HG03045 (cell line): ENCODE measurements around the gene TCP11L2.
"Not testable (repeated sequence)": the region's sequence is repeated elsewhere in the genome, so short reads cannot be mapped to it uniquely, and the experiment has no call there.

ENCODE experiments used
- ATAC-seq: cut with Tn5 transposase; IDR thresholded peaks from one replicate; pipeline ENCODE4 v1.9.1; 2021; ENCODE audit warnings: mild to moderate bottlenecking, moderate library complexity; ENCODE audit not compliant: unreplicated experiment

The TCP11L2 gene

DNA sequence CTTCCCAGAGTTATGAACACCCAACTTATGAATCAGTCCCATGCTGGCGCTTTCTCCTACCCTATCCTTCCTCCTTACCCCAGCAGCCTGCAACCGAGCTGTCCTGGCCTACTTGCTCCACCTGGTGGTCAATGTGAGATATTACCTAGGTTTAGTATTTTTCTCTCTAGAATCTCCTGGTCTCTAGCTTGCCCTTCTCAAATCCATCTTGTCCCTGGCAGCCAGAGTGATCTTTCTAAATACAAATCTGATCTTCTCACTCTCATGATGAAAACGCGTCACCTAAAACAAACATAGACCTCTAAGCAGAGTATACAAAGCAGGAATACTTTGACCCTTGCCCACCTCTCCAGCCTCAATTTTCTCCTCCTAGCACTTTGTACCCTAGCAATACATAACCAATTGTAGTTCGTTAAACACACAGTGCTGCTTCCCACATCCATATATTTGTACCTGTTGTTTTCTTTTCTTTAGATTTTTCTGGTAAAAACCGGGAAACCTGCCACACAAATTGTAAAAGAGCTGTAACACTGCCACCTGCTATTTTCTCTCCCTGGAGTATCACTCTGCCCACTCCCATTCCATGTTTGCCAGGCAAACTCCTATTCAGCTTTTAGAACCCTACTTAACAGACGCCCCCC, 20.0 kb upstream of the TCP11L2 start:
- peak; percentile 59 for ATAC-seq

DNA sequence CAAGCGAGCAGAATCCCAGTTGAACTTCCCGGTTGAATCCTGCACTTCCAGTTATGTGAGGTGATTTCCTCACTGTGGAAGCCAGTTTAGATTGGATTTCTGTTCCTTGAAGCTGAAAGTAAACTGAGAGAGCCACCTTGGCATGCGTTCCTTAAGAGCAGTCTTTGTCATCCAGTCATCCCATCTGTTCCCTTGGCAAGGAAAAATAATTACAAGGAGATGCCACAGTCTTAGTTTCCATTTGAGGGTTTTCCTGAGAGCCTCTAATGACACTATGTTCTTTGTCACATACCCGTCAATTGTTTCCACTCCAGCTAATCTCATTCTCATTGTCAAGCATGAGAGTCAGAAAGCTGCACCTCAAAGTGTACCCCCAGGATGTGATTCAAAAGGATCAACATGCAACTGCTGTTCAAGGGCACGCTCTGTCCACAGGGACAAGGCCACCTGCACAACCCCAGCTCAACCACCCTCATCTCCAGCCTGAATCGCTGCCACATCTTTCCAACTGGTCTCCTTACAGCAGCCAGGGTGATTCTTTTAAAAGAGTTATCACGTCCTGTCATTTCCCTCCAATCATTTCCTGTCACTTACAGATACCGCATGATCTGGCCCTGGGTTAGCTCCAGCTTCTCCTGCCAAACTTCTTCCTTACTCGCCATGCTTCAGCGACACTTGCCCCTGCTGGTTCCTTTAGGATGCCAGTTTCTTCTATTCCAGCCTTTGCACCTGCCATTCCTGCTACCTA, 18.0 kb upstream of the TCP11L2 start:
- ATAC-seq, result no peak

DNA sequence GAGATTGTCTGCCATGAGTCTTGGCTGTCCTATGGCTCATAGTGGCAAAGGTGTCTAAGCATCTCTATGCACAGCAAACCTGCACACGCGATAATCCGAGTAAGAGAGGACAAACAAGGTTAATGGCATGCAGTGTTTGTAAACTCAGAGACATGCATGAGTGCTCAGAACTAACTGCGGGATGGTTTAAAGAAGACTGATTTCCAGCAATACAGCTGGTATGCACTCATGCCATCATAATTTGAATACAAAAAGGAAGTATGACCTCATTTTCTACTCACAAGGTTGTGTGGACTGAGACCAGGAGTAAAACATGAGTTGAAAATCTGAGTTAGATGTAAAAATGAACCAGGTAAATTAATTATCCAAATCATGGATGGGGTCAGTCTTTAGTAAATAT, 16.6 kb upstream of the TCP11L2 start:
- ATAC-seq, result no peak

DNA sequence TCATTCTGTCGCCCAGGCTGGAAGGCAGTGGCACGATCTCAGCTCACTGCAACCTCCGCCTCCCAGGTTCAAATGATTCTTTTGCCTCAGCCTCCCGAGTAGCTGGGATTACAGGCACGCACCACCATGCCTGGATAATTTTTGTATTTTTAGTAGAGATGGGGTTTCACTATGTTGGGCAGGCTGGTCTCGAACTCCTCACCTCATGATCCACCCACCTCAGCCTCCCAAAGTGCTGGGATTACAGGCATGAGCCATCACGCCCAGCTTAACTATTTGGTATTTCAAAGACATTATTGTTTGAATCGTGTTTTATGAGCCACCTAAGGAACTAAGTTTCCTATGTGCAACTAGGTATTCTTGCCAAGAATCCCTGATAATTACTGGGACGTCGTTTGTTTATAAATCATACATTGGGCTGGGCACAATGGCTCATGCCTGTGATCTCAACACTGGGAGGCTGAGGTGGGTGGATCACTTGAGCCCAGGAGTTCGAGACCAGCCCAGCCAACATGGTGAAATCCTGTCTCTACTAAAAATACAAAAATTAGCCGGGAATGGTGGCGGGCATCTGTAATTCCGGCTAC, 15.9 kb upstream of the TCP11L2 start:
- not testable (repeated sequence) for ATAC-seq

DNA sequence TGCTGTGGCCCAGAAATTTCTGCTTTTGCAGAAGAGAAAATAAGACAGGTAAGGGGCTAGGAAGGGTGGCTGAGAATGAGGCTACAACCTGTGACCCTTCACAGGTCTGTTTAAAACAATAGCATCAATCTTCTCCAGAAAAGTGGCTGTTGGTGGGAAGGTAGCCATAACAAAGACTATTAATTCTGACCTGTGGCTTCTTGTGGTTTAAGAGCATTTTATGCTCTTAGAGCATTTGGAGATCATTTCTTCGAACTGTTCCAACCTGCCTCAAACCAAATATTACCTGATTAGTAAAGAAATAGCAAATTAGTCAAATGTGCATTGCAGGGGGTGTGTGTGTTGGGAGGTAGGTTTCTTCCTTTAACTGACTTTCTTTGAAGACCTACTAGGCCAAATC, 15.2 kb upstream of the TCP11L2 start:
- no peak for ATAC-seq

DNA sequence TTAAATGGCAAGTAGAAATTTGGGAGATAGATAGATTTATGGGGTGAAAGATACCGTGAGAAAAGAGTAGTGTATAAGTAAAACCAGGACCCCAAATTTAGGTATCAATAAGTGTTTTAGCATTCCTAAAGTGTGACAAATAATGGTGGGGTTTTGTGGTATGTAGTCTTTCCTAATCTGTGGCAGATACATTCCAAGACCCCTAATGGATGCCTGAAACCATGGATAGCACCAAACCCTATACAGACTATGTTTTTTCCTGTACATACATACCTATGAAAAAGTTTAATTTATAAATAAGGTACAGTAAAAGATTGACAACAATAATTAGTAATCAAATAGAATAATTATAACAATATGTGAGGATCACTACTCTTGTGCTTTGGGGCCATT, 14.4 kb upstream of the TCP11L2 start:
- no peak for ATAC-seq

DNA sequence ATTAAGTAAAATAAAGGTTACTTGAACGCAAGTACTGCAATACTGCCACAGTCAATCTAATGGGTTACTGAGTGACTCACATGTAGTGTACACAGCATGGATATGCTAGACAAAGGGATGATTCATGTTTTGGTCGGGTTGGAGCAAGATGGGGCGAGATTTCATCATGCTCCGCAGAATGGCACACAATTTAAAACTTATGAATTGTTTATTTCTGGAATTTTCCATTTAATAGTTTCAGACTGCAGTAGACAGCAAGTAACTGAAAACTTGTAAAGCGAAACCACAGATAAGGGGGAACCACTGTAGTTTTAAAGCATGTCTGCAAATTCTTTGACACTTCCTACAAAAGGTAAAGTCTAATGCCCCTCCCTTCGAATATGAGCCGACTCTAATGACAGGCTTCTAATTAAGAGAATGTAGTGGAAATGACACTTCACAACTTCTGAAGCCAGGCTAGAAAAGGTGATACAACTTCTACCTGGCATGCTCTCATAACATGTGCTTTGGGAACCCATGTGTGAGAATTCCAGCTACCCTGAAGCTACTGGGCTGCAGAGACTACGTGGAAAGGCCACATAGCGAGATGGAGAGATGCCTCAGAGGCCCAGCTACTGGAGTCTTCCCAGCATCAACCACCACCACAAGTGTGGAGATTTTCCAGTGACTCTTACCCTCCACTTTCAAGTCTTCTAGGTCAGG, 13.9 kb upstream of the TCP11L2 start:
- no peak for ATAC-seq

DNA sequence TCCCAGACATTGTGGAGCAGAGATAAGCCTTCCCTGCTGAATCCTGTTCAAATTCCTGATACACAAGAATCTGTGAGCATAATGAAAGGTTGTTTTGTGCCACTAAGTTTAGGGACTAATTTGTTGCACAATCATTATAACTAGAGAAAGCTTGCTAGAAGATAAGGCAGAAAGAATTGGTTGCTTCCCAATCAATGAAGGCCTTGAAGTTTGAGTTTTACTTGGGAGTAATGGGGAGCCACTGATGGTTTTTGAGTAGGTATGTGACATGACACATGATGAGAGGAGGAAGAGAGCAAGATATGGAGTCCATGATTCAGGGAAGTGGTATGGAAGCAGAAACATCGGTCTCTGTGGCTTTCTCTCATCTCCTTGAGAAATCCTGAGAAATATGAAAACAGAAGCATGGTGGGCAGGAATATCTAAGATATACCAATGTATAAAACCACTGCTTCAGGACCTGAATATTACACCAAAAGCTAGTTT, 13.3 kb upstream of the TCP11L2 start:
- ATAC-seq, result no peak

DNA sequence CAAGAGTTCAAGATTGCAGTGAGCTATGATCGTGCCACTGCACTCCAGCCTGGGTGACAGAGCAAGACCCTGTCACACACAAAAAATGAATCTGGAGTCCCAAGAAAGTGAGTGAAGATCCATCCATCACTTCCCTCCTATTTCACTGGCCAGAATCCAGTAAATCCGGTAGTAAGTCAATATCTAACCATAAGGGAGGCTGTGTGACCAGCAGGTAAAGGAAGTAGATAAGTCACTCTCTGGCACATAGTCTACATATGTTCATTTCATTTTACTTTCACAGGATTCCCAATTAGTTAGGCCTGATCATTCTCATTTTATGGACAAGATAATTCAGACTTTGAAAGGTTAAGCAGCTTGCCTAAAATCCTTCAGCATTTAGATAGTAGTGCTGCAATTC, 11.9 kb upstream of the TCP11L2 start:
- no peak for ATAC-seq

DNA sequence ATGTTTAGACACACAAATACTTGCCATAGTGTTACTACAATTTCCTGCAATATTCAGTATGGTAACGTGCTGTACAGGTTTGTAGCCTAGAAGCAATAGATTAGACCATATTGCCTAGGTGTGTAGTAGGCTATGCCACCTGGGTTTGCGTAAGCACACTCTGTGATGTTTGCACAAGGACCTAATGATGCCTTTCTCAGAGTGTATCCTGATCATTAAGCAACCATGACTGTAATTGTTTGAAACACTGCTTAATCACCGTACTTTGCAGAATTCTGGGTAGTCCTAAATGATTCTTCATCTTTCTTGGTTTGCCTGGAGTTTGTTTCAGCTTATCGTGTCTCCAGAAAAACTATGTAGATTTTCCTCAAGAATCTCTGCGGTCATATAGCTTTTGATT, 11.2 kb upstream of the TCP11L2 start:
- no peak for ATAC-seq

DNA sequence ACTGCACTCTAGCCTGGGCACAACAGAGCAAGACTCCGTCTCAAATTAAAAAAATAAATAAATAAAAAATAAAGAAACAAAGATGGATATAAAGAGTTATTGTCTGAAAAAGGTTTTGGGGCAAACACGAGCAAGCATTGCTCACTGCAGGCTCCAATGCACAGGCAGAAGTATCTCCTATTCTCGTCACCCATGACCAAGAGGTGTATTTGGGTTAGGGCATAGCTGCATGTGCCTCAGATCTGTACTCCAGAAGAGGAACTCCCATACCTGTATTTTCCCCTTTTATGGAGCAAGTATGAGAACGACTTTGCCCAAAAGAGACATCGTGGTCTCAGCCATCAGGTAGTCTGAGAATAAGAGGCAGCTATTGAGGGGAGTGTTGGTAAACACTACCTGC, 10.2 kb upstream of the TCP11L2 start:
- no peak for ATAC-seq

DNA sequence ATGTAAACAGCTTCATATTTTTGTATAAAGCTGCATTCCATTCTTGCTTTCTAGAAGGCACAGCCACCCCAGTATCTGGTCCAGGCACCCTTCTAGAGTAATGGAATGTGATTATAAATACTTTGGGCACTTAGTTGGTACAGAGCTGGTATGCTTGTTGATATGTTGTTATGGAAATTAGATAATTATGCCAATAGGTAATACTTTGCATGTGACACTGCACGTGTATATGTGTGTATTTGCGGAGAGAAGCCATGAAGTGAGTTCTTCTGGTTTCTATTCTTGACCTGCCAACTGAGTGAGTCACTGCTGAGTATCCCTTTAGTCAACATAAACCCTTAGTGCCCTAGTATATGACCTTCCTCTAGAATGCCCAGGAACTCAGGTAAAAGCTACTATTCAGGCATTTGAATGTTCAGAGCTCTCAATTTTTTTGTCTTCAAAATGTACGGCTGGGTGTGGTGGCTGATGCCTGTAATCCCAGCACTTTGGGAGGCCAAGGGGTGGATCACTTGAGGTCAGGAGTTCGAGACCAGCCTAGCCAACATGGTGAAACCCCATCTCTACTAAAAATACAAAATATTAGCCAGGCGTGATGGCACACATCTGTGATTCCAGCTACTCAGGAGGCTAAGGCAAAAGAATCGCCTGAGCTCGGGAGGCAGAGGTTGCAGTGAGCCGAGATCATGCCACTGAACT, 6.2 kb upstream of the TCP11L2 start:
- ATAC-seq, result no peak

DNA sequence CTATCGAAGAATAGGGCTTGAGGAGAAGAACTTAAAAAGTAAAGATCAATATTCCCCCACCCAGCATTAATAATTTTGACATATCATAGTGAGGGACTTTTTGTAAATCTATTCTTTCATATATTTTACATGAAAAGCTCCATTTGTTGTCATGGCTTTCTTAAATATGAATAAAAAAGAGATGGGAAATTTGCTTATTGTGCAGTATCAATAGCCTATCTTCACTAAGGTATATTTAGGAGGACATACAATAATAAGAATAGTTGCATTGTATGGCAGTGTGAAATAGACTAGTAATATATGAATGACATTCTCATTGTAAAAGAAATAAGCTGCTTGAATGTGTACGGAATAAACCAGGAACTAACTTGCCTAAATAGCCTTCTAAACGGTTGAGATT, 5.5 kb upstream of the TCP11L2 start:
- ATAC-seq, result no peak

DNA sequence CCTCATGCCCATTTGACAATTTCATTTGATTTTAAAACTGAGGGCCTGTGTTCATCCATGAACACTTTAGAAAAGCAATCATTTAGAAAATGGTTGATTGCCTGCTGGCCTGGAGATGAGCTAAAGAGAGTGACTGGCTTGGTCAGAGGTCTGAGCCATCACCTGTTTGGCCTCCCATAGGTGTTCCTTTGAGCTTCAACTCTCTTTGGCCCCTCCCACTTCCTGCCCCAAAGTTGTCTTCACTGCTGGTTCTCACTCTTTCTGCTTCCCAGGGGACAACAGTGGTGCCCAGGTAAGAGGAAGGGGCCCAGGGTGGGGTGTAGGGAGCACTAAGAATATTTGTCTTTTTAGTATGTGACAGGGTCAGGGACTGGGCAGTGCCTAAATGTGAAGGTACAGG, 4.9 kb upstream of the TCP11L2 start:
- no peak for ATAC-seq

DNA sequence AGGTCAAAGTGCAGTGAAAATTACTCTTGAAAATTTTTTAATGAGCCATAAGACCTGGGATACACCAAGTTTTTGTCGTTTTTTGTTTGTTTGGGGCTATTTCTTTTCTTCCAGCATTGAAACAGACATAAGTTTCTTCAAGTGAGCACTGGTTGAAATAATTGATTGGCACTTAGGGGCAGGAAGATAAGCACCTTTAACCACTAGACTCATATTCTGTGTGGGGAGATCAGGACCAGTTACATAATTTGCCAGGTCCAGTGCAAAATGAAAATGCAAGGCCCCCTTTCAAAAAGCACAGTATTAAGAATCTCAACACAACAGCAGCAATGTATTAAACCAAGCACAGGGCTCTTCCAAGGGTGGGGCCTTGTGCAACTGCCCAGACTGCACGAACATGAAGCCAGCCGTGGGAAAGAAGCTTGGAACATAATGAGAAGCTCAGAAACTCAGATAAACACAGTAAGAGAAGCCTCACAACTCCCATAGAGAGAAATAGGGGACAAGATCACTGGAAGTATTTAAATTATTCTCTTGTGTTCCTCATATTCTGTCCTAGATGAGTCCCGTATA, 3.2 kb upstream of the TCP11L2 start:
- ATAC-seq, result no peak

DNA sequence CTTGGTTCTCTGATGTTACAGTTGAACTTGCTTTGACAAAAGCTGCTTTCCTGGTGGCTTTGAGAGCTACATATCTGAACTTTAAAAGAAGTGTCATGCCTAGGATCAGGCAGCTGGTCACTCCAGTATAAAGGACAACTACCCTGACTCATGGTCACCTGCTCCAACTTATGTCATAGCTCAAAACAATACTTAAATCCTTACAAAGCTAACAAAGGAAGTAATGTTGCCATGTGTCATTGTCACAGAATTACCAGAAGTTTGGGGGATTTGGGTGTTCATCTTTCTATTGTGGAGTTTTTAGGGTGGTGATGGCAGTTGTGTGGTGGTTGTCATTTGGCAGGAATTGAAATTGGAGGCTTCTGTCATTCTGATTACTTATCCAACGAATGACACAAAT, 1.8 kb upstream of the TCP11L2 start:
- no peak for ATAC-seq

DNA sequence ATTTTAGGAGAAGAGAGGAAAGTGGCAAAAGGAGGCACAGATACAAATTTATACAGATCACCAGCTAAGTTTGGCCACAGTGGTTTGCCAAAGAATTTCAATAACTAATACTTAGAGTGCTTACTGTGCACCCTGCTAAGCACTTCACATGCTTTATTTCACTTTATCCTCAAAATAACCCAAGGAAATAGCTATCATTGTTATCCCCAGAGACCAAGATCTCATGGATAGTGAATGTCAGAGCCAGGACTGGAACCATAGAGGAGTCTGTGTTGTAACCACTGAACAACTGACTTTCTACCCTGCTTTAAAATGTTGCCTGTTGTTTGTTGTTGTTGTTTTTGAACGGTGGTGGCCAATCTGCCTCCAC, 1.3 kb upstream of the TCP11L2 start:
- no peak for ATAC-seq

DNA sequence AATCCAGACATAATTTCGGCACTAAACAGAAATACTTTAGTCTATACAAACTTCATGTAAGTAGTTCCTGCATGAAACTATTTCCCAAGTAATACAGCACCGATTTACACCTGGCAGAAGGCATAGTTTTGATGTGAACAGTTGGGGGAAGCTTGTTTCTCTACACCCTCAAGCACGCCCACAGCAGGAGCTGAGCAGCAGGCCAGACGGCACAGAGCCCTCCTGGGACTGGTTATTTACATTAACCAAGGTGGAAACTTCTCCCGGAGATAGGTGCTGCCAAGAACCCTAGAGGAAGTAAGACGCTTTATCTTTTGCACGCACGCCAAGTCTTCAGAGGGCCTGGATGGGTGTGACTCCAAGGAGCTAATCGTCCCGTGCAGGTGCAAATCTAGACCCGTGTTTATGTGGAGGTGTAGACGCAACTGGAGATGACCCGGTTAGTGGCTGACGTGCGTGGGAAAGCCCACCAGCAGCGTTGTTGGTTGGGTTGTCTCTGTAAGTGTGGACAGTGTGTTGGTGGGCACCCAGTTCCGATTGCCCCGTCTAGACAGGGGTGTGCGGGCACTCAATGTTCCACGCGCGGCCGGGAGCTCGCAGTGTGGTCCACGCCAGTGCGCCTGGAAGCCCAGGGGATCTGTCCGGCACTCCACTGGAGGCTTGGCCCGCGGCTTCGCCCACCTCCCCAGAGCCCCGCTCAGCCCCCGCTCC, 767 bp upstream of the TCP11L2 start:
- peak; percentile 43 for ATAC-seq

DNA sequence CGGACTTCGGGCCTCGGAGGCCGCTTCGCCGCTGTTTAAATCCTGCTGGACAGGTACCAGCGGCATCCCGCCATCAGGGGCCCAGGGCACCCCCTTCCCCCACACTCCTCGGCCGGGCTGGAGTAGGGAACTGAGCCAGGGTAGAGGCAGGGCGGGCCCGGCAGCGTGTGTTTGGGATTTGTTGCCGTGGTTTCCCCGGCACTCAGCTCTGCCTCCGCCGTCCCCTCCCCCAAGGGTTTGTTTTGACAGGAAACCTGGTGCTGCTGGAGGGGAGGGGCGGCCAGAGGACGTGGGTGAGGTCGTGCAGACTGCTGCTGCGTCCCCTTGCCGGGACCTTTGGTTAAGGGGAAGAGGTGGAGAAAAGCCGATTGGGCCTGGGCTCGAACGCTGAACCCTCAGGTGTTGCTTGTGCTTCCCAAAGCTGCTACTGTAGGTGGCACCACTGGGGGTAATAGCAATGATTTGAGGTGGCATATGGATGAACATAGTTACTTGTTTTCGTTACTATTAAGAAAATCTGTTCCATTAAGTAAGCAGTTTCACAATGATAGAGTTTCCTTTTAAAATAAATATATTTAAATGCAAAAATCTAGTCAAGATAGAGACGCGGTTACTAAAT, 778 bp downstream of the TCP11L2 start:
- peak; percentile 27 for ATAC-seq

DNA sequence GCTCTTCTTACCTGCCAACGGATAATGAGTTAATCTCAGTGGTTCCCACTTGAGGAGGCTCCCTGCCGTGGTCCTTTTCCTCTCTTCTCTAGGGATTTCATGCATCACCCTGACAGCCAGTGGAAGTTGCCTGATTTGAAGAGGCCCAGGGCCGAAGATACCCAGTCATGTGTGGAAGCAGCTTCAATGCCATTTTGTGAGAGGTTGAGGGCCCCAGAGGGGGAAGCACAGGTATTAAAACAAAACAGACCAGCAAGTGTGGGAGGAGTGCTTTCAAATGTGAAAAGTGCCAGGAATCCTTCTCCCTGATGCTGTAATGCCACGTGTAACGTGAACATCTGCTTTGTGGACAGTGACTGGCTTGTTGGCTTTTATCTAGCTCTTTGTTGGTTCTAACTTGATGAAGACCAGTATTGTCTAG, 1.5 kb downstream of the TCP11L2 start:
- ATAC-seq, result no peak
